GM19025 (cell line): Measurements from ENCODE around the gene SLC7A7.
"Not testable (repeated sequence)": the region's sequence is repeated elsewhere in the genome, so short reads cannot be mapped to it uniquely, and the experiment has no call there.

Source experiments
- ATAC-seq: cut with Tn5 transposase; IDR thresholded peaks from one replicate; pipeline ENCODE4 v1.9.1; 2021; ENCODE audit warnings: mild to moderate bottlenecking, low read depth, moderate library complexity; ENCODE audit not compliant: unreplicated experiment

Gene SLC7A7

GRCh38 chr14:22794551-22794951 is 20.7 kb downstream of the SLC7A7 start:
- no peak for ATAC-seq

GRCh38 chr14:22793976-22794375 is 21.3 kb downstream of the SLC7A7 start:
- ATAC-seq, result no peak

GRCh38 chr14:22793550-22793949 is 21.7 kb downstream of the SLC7A7 start:
- ATAC-seq, result not testable (repeated sequence)

GRCh38 chr14:22792158-22792557 is 23.1 kb downstream of the SLC7A7 start:
- ATAC-seq, result no peak

- no peak for ATAC-seq
These were observed 23.9 kb downstream of the SLC7A7 start for GRCh38 chr14:22791301-22791700.

- no peak for ATAC-seq
These were observed 28.6 kb downstream of the SLC7A7 start for GRCh38 chr14:22786685-22787084.

- no peak for ATAC-seq
These were observed 33.8 kb downstream of the SLC7A7 start for GRCh38 chr14:22781301-22781991.

- ATAC-seq, result no peak
These were observed 34.3 kb downstream of the SLC7A7 start for GRCh38 chr14:22780941-22781300.

- ATAC-seq, result no peak
These were observed 35.0 kb downstream of the SLC7A7 start for GRCh38 chr14:22780105-22780679.

GRCh38 chr14:22778084-22778483 is 37.2 kb downstream of the SLC7A7 start:
- ATAC-seq, result no peak

- ATAC-seq, result not testable (repeated sequence)
These were observed 38.4 kb downstream of the SLC7A7 start for GRCh38 chr14:22776849-22777248.

- ATAC-seq, result no peak
These were observed 39.0 kb downstream of the SLC7A7 start for GRCh38 chr14:22776215-22776614.

GRCh38 chr14:22774011-22774706 is 41.1 kb downstream of the SLC7A7 start:
- no peak for ATAC-seq

GRCh38 chr14:22773162-22774010 is 41.8 kb downstream of the SLC7A7 start:
- no peak for ATAC-seq

GRCh38 chr14:22772725-22773124 is 42.5 kb downstream of the SLC7A7 start:
- no peak for ATAC-seq

GRCh38 chr14:22770481-22771187 is 44.6 kb downstream of the SLC7A7 start:
- no peak for ATAC-seq

GRCh38 chr14:22769369-22769768 is 45.9 kb downstream of the SLC7A7 start:
- no peak for ATAC-seq

- no peak for ATAC-seq
These were observed 46.3 kb downstream of the SLC7A7 start for GRCh38 chr14:22768947-22769346.

- ATAC-seq, result no peak
These were observed 48.0 kb downstream of the SLC7A7 start for GRCh38 chr14:22767323-22767589.

- peak; percentile 75 for ATAC-seq
These were observed 48.5 kb downstream of the SLC7A7 start, which contains the start of gene OXA1L for GRCh38 chr14:22766457-22767322. Gene OXA1L, plus strand, starts transcription at chr14:22766688. Its CDS starts 14 bp downstream, at chr14:22766702.
